ENCODE measurements around the gene C9orf152.

DNA sequence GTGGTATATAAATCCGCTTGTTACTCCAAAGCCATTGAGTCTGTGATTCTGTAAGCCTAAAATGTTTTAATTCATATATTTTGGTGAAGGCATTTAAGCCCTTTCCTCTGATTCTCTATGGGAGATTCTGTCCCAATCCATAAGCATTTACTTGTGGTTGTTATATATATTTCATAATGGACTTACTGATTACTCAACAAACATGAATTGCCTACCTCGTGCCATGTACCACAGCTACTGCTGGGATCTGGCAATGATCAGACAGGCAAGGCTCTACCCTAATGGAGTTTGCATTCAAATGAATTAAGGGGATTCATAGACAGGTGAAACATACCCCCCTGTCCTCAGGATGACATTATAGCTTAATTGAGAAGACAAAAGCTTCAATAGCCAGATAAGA, 54.5 kb downstream of the C9orf152 start:
- TF ChIP-seq, protein P1, sequence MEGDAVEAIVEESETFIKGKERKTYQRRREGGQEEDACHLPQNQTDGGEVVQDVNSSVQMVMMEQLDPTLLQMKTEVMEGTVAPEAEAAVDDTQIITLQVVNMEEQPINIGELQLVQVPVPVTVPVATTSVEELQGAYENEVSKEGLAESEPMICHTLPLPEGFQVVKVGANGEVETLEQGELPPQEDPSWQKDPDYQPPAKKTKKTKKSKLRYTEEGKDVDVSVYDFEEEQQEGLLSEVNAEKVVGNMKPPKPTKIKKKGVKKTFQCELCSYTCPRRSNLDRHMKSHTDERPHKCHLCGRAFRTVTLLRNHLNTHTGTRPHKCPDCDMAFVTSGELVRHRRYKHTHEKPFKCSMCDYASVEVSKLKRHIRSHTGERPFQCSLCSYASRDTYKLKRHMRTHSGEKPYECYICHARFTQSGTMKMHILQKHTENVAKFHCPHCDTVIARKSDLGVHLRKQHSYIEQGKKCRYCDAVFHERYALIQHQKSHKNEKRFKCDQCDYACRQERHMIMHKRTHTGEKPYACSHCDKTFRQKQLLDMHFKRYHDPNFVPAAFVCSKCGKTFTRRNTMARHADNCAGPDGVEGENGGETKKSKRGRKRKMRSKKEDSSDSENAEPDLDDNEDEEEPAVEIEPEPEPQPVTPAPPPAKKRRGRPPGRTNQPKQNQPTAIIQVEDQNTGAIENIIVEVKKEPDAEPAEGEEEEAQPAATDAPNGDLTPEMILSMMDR (IDR thresholded peaks at IDR 0.05; ENCODE audit: low read depth, low read length): no peak
- no peak for TF ChIP-seq POLR2A (IDR thresholded peaks at IDR 0.05; ENCODE audit: extremely low read depth, insufficient read length)
